GM12874 (cell line): ENCODE results near the gene ARL4A.

Experiments used
- TF ChIP-seq, protein P1 (sequence below): IDR thresholded peaks from 2 replicates; pipeline ENCODE4 v1.5.1; 2011; ENCODE audit warnings: low read depth, mild to moderate bottlenecking, control low read depth, low read length, moderate library complexity; ENCODE audit not compliant: insufficient read depth

ARL4A gene

DNA sequence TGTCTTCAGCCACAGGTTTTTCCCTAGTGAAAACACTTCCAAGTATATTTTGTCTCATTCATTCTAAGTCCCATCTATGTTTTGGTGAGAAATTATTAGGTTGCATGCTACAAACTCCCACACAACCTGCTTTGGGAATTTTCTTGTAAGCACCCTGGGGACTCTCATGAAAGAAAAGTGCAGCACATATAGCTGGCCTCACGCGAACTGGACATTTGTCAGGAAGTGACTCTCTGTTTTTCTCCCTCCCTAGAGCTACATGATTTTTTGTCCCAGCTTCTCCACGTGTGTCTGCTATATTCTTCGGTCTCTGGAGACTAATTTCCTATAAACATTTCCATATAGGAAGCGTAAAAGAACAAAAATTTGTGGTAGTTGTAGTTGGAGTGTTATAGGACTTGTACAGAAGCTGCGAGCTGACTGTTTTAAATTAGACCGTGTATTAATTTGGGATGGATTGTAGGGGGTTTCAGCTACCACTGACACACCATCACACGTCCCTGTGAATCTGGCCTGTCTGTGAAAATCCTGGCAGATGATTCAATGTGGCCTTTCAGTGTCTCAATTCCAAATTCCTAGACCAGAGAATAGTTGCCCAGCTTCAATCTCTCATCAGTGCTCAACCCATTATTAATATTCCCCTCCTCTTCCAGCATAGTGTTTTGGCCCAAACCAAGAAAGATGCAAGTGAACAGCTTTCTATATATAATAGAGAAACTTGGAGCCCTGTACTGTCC, 40.2 kb downstream of the ARL4A start:
- TF ChIP-seq, protein P1, sequence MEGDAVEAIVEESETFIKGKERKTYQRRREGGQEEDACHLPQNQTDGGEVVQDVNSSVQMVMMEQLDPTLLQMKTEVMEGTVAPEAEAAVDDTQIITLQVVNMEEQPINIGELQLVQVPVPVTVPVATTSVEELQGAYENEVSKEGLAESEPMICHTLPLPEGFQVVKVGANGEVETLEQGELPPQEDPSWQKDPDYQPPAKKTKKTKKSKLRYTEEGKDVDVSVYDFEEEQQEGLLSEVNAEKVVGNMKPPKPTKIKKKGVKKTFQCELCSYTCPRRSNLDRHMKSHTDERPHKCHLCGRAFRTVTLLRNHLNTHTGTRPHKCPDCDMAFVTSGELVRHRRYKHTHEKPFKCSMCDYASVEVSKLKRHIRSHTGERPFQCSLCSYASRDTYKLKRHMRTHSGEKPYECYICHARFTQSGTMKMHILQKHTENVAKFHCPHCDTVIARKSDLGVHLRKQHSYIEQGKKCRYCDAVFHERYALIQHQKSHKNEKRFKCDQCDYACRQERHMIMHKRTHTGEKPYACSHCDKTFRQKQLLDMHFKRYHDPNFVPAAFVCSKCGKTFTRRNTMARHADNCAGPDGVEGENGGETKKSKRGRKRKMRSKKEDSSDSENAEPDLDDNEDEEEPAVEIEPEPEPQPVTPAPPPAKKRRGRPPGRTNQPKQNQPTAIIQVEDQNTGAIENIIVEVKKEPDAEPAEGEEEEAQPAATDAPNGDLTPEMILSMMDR: no peak

DNA sequence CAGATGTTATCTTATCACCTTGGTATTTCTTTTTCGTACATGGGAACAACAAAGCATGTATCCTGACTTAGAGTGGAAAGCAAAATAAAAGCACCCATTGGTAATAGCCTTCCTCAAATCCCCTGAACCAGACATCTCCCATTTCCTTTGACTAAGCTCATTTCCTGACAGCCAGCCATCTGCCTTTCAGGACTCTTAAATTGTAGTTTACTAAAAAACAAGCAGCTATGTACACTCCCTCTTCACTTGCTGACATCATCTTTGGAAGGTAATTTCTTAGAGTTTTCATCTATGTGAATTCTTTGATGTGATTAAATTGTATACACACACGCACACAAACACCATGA, 40.7 kb downstream of the ARL4A start:
- TF ChIP-seq, protein P1: no peak

DNA sequence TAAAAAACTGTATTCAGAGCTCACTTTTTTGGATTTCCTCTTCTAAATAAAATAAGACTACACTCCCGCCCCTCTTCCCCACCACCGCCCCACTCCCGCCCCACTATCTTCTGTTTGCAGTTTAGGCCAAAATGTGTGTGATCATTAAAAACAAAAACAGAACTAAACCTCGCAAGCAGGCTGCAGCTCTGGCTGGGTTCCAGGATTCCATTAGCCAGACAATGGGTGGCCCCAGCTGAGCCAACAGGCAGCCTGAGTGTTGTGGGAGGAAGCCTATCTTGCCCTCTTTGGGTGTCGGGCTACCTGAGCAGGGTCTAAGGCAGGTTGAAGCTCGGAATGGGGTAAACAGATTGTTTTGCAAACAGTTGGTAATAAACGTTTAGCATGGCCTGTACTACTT, 41.7 kb downstream of the ARL4A start:
- TF ChIP-seq, protein P1: no peak

DNA sequence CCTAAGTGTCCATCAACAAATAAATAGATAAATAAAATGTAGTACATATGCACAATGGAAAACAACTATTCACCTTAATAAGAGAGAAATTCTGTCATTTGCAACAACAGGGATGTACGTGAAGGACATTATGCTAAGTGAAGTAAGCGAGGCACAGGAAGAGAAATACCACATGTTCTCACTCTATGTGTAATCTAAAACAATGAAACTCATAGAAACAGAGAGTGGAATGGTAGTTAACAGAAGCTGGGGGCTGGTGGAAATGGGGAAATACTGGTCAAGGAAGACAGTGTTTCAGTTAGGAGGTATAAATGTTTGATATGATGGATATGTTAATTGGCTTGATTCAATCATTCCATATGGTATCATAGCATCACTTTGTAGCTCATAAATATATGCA, 43.1 kb downstream of the ARL4A start:
- TF ChIP-seq, protein P1: no peak

DNA sequence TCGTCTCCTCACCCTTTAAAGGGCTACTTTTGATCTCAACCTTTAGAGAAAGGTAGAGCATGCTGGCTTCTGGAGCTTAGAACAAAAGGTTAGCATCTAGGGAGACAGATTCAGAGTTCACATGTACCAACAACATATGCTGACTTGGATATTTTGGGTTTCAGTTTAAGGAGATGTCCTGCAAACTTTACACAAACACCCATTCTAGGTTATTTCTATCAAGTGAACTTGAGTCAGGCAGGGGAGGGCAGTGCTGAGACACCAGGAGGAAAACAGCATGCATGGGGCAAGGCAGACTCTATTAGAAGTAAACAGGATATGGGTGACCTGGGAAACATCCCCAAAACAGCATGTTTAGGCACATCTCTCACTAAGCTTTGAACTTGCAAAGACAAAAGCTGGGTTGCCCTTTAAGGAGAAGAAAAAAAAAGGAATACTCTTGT, 43.8 kb downstream of the ARL4A start:
- TF ChIP-seq, protein P1: no peak

DNA sequence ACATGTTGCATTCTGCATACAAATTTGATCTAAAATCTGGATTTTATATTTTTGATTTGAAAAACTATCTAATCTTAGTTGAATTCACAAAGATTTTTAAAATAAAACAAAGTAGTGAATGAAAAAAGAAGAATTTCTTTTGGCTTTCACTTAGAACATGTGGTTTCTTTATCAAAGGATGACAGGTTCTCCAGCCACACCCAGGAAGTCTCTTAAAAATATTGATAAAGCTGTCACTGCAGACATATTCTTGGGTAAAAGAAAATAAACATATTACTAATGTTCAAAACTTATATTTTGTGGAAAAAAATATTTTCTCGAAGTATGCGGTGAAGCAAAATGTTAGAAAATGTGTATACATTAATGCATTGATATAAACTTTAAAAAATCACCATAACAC, 44.3 kb downstream of the ARL4A start:
- TF ChIP-seq, protein P1: no peak

DNA sequence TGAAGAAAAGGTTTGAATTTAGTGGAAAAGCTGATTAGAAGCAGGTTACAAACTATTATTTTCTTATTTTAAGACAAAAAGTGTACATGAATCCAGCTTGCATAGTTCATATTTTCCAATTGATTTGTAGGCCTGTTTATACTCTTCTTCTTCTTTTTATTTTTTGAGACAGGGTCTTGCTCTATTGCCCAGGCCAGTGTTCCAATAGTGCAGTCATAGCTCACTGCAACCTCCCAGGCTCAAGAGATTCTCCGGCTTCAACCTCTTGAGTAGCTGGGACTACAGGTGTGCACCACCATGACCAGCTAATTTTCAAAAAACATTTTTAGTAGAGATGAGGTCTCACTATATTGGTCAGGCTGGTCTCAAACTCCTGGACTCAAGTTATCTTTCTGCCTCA, 45.0 kb downstream of the ARL4A start:
- TF ChIP-seq, protein P1: no peak
